Adrenal gland (tissue), 5 donors: ENCODE measurements around the gene SH3BP4.

Experiments used
- CTCF ChIP-seq, 6 experiments: fragments of 450-650 bp in 4 of 6; fragments of 200-600 bp in 2 of 6; sonication (generic) in 1 of 6; IDR thresholded peaks; 1 replicate in 5 of 6; 2 replicates in 1 of 6; pipeline versions ENCODE4 v1.5.1 to v1.8.0; 2016 to 2021; ENCODE audit warnings: antibody characterized with exemption in 6 of 6, mild to moderate bottlenecking in 2 of 6, moderate library complexity in 1 of 6
- POLR2A ChIP-seq, 2 donors: fragments of 450-650 bp; IDR thresholded peaks; one replicate each; pipeline ENCODE4 v1.6.1; 2017; ENCODE audit warnings: antibody characterized with exemption in 2 of 2, mild to moderate bottlenecking in 2 of 2, moderate library complexity in 1 of 2
- donor health status: DM: no; HTN: no; CAD: no.

DNA sequence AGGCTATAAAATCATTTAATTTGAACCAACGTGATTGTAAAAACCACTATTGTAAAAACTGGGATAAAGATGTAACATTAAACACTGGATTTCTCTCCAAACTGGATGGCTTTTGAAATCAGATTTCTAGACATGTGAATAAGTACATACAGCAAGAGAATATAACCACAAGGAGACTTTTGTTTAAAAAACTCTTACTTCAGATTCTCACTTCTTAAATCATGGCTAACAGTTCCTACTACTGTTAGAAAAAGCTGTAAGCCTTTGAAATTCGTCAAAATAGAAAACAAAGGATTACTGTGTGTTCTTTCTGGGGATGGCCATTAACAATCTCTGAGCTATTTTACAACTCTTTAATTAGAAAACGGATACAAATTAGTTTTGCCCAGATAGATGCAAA lies 39.4 kb upstream of the SH3BP4 start:
- TF ChIP-seq POLR2A (IDR thresholded peaks at IDR 0.05), result no peak
- TF ChIP-seq CTCF (IDR thresholded peaks at IDR 0.05), result no peak
